ENCODE data around the gene WBP1.
"Not testable (repeated sequence)": the region's sequence is repeated elsewhere in the genome, so short reads cannot be mapped to it uniquely, and the experiment has no call there.

DNA sequence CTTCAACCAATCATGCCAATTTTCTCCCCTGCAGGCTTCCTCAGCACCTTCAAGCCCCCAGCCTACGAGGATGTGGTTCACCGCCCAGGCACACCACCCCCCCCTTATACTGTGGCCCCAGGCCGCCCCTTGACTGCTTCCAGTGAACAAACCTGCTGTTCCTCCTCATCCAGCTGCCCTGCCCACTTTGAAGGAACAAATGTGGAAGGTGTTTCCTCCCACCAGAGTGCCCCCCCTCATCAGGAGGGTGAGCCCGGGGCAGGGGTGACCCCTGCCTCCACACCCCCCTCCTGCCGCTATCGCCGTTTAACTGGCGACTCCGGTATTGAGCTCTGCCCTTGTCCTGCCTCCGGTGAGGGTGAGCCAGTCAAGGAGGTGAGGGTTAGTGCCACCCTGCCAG lies 1.9 kb downstream of the WBP1 start:
- TF ChIP-seq CTCF (IDR thresholded peaks at IDR 0.05); POLR2AphosphoS5 (IDR thresholded peaks at IDR 0.05; ENCODE audit: low read depth, low read length); REST (IDR thresholded peaks at IDR 0.05; ENCODE audit: insufficient read depth in 1 of 2, low read depth in 2 of 2, low read length in 1 of 2); TCF7L2 (IDR thresholded peaks at IDR 0.05; ENCODE audit: low read depth, low read length); SIN3A (IDR thresholded peaks at IDR 0.05; ENCODE audit: borderline replicate concordance, insufficient read depth, low read depth, low read length): not testable (repeated sequence)
